GM13976 (cell line): Measurements from ENCODE around the gene MCRIP1.
A peak's percentile ranks its signal among the peaks of the same experiment; 100 is the strongest.

Source experiments
- DNase-seq: peaks from one replicate; pipeline ENCODE4 v3.0.0; 2012; ENCODE audit warnings: low spot score
- CTCF ChIP-seq: IDR thresholded peaks from 2 replicates; pipeline ENCODE4 v1.5.1; 2012; ENCODE audit warnings: borderline replicate concordance, mild to moderate bottlenecking; ENCODE audit not compliant: insufficient read depth; ENCODE audit errors: extremely low read depth, missing control alignments, control extremely low read depth
- in situ Hi-C: fragments of 300-500 bp; cut with MboI; formaldehyde crosslinking; loops from one replicate; pipeline ENCODE4 v1.12.0; 2022; ENCODE audit warnings: low sequenced_read_pairs, mixed read lengths, inconsistent platforms; ENCODE audit not compliant: unreplicated experiment

The MCRIP1 gene

GRCh38 chr17:81870131-81870980, 37.3 kb upstream of the MCRIP1 start:
- no peak for TF ChIP-seq CTCF
- in situ Hi-C loops: no loop called here
- no peak for DNase-seq

DNA sequence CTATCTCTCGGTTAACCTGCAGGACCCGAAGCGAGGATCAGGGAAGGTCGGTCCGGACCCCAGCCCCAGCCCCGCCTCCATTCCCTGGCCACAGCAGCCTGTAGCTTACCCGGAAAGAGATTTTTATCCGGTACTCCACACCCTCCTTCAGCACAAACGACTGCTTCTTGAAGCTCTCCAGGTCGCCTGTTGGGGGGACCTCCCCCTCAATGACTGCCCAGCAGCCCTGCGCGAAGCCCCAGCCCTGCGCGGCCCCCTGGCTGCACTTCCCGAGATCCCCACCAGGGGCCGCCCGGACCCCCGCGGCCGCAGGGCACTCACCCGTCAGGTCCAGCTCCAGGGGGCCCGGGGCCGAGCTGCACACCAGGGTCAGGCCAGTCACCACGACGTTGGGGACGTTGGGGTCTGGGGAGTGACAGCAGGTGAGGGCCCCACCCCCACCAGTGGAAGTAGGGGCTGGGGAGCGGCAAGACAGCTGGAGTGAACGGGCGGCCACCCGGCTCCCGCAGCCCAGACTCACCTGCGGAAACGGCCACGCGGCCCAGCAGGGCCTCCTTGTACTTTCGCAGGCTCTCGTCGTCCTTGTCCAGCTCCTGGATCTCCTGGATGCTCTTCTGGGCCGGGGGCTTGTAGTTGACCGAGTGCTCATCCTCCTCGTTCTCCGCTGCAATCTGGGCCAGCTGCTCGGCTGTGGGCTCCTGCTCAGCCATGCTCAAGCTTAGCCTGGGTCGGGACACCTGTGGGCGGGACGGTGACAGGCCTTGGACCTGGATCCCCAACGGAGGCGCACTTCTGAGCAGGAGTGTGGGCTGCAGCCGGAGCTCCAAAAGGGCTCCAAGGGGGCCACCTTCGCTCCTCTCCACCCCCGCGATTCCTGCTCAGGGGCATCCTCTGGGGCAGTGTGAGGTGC, 36.4 kb upstream of the MCRIP1 start:
- in situ Hi-C loops: no loop called here
- TF ChIP-seq CTCF: peak; percentile 78
- DNase-seq: peak; percentile 76

- DNase-seq: no peak
- TF ChIP-seq CTCF: no peak
- in situ Hi-C loops: no loop called here
Measured at GRCh38 chr17:81868674-81869220, 35.7 kb upstream of the MCRIP1 start.

DNA sequence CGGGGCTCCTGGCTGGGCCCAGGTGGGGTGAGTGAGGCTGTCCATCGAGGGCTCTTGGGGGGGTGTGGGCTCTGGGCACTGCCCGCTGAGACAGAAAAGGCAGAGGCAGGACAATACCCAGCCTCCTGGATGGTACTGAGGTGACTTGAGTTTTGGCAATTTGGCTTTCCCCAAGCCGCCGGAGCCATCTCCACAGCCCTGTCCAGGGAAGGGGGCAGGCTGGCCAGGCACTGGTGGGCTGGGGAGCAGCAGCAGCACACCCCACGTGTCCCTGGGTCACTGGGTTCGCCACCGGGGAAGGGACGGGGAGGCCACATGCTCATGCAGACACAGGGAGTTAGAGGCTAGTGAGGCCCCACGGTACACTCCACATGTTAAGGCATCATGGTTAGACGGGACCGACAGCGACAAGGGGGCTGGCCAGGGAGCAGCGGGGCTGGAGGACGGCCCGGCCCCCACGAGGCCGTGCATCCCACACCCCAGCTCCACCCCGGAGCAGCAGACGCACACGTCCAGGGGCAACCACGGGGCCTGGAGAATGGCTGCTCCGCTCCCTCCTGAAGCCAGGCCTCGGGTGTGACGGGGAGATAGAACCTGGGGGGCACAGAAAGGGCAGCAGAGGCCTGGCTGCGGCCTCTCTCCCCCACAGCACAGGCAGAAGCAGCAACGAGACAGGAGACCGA, 35.0 kb upstream of the MCRIP1 start:
- DNase-seq: no peak
- in situ Hi-C loops: no loop called here
- no peak for TF ChIP-seq CTCF

GRCh38 chr17:81867170-81867990, 34.3 kb upstream of the MCRIP1 start:
- TF ChIP-seq CTCF: no peak
- no peak for DNase-seq
- in situ Hi-C loops: no loop called here
